Measurements from ENCODE around the gene FAAP100. TPM values are rescaled to one million over a fixed set of nuclear protein-coding genes. Genes with fewer than 3 reads are reported as not detected.

Gene FAAP100, protein sequence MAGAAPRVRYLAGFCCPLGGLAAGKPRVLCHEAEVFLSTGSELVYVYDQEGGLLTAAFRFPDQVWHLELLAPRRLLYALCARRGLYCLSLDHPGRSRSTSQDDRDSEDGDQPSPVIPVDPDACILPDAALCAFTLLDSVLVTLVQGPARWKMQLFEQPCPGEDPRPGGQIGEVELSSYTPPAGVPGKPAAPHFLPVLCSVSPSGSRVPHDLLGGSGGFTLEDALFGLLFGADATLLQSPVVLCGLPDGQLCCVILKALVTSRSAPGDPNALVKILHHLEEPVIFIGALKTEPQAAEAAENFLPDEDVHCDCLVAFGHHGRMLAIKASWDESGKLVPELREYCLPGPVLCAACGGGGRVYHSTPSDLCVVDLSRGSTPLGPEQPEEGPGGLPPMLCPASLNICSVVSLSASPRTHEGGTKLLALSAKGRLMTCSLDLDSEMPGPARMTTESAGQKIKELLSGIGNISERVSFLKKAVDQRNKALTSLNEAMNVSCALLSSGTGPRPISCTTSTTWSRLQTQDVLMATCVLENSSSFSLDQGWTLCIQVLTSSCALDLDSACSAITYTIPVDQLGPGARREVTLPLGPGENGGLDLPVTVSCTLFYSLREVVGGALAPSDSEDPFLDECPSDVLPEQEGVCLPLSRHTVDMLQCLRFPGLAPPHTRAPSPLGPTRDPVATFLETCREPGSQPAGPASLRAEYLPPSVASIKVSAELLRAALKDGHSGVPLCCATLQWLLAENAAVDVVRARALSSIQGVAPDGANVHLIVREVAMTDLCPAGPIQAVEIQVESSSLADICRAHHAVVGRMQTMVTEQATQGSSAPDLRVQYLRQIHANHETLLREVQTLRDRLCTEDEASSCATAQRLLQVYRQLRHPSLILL
- 29.5 TPM for total RNA-seq

DNA sequence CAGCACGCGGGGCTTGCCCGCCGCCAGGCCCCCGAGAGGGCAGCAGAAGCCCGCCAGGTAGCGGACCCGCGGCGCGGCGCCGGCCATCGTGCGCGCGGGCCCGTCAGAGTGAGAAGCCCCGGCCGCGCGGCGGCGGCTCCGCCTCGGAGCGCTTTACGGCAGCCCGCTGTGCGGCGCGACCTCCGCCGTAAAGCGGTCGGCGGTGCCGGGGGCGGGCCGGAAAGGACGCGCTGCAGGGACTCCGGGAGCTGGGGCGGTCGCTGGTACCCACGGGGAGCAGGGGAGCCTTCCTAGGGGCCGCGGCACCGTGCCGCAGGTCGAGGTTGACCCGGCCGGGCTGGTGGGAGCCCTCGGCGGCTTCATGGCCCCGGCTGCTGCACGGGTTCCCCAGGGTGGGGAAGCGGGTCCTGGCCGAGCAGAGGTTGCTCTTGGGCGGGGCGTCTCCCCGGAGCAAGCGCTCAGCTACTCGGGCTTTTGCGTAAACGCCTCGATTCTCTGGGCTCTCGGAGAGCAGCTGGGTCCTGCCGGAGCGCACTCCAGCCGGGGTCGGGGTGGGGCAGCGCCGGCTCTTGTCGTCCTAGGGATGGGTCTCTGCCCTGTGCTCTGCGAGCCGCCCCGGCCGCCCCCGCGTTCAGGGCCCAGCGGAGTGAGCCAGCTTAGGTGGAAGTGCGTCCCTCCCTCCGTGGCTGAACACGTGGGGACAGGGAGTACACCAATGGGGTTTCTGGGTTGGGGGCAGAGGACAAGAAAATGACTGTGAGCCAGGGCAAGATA is at the start of gene FAAP100:
Gene FAAP100 (minus strand): TSS at position 110 of the 774 bp plus-strand sequence. CDS start 23 bp downstream, at position 87.

DNA sequence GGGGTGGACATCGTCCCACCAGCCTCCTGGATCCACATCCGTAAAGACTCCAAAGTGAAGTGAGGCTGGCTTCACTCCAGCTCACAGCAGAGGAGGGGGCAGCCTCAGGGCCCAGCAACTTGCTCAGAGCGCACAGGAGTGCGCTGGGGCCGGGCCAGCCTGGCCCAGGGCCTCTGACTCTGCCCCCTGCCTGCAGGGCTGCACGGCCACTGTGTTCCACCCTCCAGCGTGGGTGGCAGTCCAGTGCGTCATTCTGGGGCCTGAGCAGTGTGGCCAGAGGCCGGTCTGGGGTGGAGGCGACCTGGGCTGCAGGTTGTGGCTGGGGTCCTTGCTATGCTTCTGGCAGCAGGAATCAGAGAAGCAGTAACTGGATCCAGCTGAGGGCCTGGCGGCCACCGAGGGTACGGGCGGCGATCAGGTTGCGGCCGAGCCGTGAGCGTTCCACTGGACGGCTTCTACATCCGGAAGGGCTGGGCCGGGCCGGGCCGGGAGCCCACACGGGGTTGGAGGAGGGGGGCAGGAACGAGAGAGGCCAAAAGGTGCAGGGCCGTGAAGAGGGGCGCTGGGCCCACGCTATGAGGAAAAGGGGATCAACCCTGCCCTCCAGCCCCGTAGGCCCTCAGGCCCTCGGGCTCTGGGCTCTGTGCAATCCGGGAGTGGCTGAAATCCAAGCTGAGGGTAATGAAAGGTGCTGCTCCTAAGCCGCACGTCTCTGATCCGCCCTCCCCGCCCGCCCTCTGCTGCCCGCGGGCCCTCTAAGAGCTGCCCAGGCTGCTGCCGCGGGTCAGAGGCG is 24.4 kb downstream of the FAAP100 start, which contains the start of gene FSCN2:
Gene FSCN2 (plus strand): TSS at position 787 of the 793 bp plus-strand sequence. CDS start 155 bp downstream, outside the sequence.

DNA sequence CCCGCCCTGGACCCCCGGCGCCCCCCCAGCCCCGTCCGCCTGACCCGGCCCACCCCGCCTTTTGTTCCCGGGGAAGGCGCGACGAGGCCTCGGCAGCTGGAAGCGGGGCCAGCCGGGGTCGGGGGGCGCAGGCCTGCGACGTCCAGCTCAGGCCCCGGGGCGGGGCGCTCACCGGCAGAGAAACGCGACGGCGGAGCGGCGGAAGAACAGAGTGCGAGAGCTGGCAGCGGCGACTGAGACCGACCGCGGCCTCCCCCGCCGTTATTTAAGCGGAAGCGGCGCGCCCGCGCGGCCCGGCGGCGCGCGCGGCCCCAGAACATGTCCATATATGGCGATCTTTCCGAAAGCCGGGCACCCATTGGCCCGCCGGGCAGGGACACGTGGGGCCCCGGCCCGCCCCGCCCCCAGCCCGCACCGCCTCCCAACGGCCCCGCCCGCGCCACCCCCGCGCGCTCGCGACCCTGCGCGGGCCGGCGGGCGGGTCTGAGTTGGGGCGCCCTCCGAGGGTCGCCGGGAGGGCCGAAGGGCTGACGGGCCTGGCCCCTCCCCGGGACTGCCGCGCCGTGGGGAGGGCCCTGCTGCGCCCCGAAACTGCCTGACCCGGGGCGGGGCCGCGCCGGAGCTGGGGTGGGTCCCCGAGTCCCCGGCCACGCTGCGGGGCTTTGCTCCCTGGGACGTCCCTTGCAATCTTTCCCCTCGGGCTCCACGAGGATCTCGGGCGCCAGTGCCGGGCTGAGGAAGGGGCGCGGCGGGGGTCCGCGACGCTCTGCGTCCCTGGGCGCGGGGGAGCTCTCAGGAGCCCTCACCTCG is 39.4 kb downstream of the FAAP100 start, which contains the start of gene ACTG1:
Gene ACTG1 (minus strand): TSS at position 238 of the 810 bp plus-strand sequence. CDS start 445 bp downstream, outside the sequence.

Small RNA genes lying within 50 kb of the gene (small RNA-seq; reads per million reads assigned to genes)
- gene RF00019 (ENCODE audit: low replicate concordance) = not detected

Other genes with a start within 250 kb of the FAAP100 start
- gene BAHCC1, start 156.9 kb downstream of the FAAP100 start, total RNA-seq = 25.2 TPM
- 5,181 TPM for gene ACTG1, start 39.6 kb downstream of the FAAP100 start, total RNA-seq
- 4.1 TPM for gene FSCN2, start 24.0 kb downstream of the FAAP100 start, total RNA-seq
- gene NPLOC4, start 84.8 kb upstream of the FAAP100 start, total RNA-seq = 55.6 TPM
- 3.9 TPM for gene TSPAN10, start 84.8 kb upstream of the FAAP100 start, total RNA-seq
- gene PDE6G, start 104.2 kb upstream of the FAAP100 start, total RNA-seq = 4.4 TPM
- 16.5 TPM for gene OXLD1, start 114.3 kb upstream of the FAAP100 start, total RNA-seq
- 8.1 TPM for gene CCDC137, start 114.4 kb upstream of the FAAP100 start, total RNA-seq
- gene ARL16, start 131.4 kb upstream of the FAAP100 start, total RNA-seq = 56.7 TPM
- 82.9 TPM for gene HGS, start 131.7 kb upstream of the FAAP100 start, total RNA-seq
- 23.5 TPM for gene MRPL12, start 151.0 kb upstream of the FAAP100 start, total RNA-seq
- gene SLC25A10, start 159.9 kb upstream of the FAAP100 start, total RNA-seq = 15.3 TPM

Measured in metanephros (tissue), 2 donors.